DMS114 treated with DMSO at 0.1 percent for 48 hours (cell line): ENCODE data around the gene SH3GL3.

Experiments used
- DNase-seq: peaks from one replicate; lab custom pipeline; 2025; ENCODE audit not compliant: unreplicated experiment; lab: John Stamatoyannopoulos, UW

SH3GL3 gene

DNA sequence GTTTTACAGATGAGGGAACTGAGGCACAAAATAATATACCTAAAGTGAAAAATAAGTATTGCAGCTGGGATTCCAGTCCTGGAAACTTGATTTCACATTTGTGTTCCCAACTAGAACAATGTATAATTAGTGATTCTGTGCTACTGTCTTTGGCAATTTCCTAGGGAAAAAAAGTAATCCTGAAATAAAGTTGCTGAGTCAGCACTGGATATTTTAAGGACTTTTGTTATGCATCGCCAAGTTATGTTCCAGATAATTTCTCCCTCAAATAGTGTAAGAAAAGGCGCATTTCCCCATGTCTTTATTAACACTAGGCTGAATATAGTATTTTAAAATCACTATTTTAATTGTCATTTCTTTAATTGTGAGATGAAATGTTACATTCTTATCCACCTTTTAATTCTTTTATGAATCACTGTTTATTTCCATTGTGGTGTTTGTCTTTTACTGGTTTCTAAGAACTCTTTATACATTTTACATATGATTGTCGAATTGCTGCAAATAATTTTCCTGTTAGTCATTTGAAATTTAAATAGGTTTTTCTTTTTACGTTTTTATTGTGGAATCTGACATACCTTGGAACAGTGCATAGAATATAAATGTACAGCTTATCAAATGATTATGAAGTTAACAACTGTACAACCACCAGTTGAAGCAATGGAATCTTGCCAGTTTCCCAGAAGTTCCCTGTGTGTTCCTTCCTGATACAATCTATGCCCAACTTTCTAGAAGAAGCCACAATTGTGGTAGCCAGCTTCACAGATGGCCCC is 56.6 kb downstream of the SH3GL3 start:
- DNase-seq = no peak

- DNase-seq = no peak
These were observed 57.2 kb downstream of the SH3GL3 start for GRCh38 chr15:83504365-83504764.

DNA sequence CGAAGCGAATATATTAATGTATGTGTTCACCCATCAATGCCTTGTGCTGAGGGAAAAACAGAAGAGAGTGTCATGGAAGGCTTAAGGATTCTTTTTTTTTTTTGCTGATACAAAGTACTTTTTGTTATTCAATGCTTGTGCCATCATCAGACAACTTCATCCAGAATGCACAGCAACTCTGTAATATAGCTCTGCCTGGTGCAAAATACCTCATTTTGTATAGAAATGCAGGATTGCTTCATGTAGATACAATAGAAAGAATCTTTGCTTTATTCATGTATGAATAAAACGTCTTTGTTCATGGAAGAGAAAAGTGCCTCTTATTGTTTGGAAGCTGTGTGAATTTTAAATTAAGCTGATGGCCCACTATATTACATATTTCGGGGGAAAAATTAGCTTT is 62.9 kb downstream of the SH3GL3 start:
- DNase-seq = no peak

- no peak for DNase-seq
These were observed 65.3 kb downstream of the SH3GL3 start for GRCh38 chr15:83512459-83512858.

- no peak for DNase-seq
These were observed 67.4 kb downstream of the SH3GL3 start for GRCh38 chr15:83514584-83514983.

GRCh38 chr15:83515164-83515563 is 68.0 kb downstream of the SH3GL3 start:
- no peak for DNase-seq

GRCh38 chr15:83516935-83517334 is 69.8 kb downstream of the SH3GL3 start:
- no peak for DNase-seq

DNA sequence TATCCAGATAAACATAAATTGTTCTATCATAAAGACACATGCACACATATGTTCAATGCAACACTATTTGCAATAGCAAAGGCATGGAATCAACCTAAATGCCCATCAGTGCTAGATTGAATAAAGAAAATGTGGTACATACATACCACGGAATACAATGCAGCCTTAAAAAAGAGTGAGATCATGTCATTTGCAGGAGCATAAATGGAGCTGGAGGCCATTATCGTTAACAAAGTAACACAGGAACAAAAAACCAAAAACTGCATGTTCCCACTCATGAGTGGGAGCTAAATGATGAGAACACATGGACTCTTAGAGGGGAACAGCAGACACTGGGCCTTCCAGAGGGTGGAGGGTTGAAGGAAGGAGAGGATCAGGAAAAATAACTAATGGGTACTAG is 79.2 kb downstream of the SH3GL3 start:
- DNase-seq = no peak

DNA sequence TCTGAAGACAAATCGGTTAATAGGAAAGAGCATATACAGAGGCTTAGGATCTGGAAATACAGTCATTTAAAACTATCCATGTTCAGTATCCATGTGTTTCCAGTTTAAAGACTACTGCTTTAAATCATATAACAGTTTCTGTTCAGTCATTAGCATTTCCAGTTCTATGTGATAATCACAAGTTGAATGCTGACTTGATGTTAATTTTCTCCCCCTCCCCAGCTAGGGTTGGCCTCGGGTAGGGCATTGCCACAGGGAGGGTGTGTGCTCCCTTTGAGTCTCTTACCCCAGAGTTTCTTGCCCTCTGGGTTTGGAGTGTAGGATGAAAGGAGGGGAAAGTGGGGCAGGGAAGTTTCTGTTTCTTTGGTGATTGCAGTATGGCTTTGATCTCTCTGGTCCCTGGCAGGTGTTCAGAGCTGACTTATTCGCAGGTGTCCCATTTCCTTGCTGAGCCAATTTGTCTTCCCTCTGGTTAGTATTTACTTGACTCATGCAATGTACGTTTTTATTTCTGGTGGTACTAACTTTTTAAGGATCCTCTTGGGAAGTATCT is 86.3 kb downstream of the SH3GL3 start:
- no peak for DNase-seq

- no peak for DNase-seq
These were observed 90.5 kb downstream of the SH3GL3 start for GRCh38 chr15:83537606-83538005.

DNA sequence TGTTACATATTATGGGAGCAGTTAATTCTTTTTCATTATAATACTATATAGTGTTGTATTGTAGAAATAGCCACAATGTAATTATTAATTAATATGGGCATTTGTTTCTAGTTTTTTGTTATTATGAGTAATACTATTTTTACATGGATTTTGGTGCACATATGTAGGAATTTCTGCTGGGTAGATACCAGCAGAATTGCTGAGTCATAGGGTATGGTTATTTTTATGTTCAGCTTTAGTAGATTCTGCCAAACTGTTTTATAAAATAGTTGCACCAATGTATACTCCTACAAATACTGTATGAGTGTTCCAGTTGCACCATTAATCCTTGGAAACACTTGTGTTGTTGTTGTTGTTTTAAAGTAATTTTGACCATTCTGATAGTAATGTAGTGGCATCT is 91.5 kb downstream of the SH3GL3 start:
- DNase-seq = no peak

DNA sequence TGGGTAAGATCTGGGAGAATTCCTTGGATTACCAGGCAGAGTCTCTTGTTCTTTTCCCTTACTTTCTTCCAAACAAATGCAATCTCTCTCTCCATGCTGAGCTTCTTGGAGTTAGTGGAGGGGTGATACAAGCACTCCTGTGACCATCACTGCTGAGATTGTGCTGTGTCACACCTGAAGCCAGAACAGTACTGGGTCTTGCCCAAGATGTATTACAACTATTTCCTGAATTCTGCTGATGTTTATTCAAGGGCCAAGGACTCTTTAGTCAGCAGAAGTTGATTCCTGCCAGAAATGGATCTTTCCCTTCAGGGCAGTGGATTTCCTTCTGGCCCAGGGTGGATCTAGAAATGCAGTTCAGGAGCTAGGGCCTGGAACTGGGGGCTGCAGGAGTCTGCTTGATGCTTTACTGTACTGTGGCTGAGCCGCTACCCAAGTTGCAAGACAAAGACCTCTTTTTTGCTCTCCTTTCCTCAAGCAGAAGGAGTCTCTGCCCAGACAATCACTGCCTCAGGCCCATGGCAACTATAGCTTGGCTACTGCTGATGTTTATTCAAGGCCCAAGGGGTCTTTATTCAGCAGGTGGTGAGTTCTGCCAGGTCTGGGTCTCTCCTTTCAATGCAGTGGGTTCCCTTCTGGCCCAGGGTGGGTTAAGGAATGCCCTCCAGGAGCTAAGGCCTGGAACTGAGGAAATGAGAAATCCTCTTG is 98.8 kb downstream of the SH3GL3 start:
- DNase-seq = no peak

DNA sequence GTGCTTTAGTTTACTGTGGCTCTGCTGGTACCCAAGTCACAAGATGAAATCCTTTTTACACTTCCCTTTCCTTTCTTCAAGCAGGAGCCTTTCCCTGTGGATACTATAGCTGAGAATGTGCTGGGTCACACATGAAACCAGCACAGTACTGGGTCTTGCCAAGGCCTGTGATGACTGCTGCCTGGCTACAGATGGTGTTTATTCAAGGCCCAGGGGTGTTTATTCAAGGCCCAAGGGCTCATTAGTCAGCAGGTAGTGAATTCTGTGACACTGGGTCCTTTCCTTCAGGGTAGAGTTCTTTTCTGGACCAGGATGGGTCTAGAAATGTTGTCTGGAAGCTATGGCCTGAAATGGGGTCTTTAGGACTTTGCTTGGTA is 99.4 kb downstream of the SH3GL3 start:
- DNase-seq = no peak

GRCh38 chr15:83547168-83547567 is 100.0 kb downstream of the SH3GL3 start:
- DNase-seq = no peak

DNA sequence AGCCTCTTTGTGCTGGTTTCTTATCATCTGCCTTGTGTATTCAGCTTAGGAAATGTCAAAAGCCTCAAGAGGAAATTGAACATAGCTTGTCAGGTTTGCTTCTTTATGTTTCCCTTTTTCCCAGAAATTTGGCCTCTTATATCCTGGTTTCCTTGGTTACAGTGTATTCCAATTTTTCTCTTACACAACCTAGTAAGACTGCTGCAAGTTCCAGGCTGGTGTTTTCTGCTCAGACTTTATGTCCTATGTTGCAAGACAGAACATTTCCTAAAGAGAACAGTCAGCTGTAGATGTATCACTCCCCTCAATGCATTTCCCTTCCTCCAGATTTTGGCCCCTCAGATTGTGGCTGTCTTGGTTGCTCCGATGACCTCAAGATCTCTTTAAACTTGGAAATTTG is 102.5 kb downstream of the SH3GL3 start:
- DNase-seq = no peak

DNA sequence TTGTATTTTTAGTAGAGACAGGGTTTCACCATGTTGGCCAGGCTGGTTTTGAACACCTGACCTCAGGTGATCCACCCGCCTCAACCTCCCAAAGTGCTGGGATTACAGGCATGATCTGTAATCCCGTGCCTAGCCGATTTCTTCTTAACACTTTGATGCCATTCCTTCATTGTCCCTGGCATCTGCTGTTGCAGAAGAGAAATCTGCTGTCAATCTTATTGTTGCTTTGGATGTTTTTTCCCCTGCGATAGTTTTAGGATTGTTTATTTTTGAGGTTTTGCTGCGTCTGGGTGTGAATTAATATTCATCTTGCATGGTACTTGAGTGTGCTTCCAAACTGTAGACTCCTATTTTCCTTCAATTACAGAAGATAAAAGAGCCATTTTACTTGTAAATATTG is 107.4 kb downstream of the SH3GL3 start:
- no peak for DNase-seq

- no peak for DNase-seq
These were observed 108.2 kb downstream of the SH3GL3 start for GRCh38 chr15:83555383-83555782.

DNA sequence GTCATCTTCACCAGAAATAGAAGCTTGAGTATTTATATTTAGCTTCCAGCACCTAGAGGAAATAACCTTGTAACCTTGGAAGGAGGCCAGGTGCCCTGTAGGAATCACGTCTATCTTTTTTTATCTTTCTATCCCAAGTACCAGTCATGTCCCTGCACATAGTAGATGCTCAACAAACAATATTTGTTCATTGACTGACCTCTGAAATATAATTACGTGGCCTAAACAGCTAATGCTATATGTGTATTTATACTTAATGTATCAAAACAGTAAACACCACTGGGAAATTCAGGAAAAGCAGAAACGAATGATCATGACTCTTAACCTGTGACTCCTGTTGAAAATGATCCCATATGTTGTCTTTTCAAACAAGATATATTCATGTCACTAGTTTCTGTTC is 108.9 kb downstream of the SH3GL3 start:
- no peak for DNase-seq

DNA sequence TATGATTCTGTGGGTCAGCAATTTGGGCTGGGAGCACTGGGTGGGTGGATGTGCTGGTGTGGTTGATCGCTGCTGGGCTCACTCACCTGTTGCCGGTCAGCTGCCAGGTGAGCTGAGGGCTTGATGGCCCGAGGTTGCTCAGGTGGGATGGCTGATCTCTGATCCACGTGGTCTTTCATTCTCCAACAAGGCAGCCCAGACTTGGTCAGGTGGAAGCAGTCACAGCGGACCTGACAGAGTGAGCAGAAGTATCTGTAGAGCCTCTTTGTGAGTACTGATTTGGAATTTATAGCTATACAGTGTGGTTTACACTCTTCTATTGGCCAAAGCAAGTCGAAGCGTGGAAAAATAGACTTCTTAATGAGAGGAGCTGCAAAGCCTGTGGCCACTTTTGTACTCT is 109.6 kb downstream of the SH3GL3 start:
- no peak for DNase-seq

GRCh38 chr15:83558146-83558545 is 111.0 kb downstream of the SH3GL3 start:
- DNase-seq = no peak

DNA sequence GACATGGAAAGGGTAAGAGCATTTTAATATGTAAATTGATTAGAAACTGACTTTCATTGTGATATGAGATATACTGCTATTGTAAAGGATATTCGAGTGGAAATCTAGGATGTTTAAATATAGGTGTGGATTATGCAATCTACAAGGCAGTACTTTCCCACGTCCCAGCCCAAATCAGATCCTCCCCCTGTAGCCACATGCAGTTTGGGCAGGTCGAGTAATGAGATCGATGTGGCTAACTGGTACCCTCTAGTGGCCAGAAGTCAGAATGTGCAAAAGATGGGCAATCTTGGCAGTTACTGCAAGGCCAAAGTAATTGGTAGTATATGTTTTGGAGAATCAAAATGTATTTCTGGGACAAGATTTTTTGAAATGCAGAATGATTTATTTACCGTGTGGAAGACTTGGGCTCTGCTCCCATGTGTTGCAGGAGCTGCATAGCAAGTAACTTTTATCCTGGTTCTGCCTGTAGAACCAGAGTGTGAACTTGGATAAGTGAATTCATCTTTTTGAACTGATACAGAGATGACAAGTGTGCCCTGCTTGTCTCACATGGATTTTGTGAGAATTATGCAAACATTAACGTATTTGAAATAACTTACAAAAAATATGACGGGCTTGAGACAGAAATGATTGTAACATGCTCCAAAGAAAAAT is 112.3 kb downstream of the SH3GL3 start:
- peak; percentile 83 for DNase-seq

DNA sequence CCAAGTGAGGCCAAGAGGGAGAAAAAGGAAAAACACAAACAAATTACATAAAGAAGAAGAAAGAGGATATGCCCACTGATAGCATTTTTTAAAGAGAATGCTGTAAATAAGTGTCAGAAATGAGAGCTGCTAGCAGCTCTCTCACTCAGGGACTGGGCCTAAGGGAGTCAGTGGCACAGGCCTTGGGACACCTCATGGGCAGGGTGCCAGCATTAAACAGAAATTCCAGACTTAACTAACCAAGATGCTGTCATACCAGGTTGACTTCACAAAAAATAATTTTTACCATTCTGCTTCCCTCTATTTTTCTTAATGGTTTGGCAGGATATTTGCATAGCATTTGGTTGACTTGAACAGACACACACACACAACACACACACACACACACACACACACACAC is 114.5 kb downstream of the SH3GL3 start:
- no peak for DNase-seq
